Measurements from ENCODE around the gene ZNF133. TPM values are rescaled to one million over a fixed set of nuclear protein-coding genes. Genes with fewer than 3 reads are reported as not detected.
"Not testable (repeated sequence)": the region's sequence is repeated elsewhere in the genome, so short reads cannot be mapped to it uniquely, and the experiment has no call there.

Gene ZNF133
- total and polyA plus RNA-seq, 2 donors = 10.9 to 15.9 TPM

DNA sequence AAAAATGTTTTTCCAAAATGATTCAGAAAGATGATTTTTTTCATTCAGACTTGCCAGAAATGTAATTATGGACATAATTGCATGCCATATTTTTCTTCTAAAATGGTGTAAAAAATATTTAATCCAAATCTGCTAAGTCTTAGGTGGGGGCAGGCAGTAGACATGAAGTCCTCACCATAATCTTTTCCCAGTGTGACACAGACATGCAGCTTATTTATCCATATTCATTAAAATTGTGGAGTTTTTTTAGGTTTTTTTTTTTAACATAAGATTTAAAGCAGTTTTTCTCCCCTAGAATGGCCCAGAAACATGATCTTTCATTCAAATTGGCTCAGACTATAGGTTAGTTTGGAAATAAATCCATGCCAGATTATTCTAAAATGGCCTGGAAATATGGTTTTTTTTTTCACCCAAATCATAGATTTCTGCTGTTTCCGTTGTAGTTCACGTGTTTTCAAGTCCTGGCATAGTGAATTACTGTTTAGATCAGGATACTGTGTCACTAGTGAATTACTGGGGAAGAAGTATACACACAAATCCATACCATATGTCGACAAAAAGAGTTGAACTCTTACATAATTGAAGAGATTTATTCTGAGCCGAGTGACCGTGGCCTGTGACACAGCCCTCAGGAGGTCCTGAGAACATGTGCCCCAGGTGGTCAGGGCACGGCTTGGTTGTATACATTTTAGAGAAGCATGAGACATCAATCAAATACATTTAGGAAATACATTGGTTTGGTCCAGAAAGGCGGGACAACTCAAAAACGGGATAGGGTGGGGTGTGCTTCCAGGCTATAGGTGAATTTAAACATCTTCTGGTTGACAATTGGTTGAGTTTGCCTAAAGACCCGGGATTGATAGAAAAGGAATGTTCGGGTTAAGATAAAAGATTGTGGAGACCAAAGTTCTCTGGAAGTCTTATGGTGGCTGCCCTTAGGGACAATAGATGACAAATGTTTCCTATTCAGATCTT lies 33.9 kb downstream of the ZNF133 start:
- no peak for DNase-seq (ENCODE audit: low read depth in 6 of 9, low spot score in 9 of 9)
- Histone ChIP-seq H3K27me3 (ENCODE audit: control insufficient read depth in 2 of 2, insufficient read depth in 1 of 2, low read length in 1 of 2) (no peaks in the 10 kb centered on the region), H3K4me3 (ENCODE audit: low read length in 2 of 2) (no peak overlapping the region), H3K36me3 (ENCODE audit: control insufficient read depth in 2 of 2, insufficient read depth in 2 of 2, low read length in 1 of 2) (no peaks in the 10 kb centered on the region), H3K4me1 (ENCODE audit: control insufficient read depth in 2 of 2, insufficient read depth in 2 of 2, low read length in 2 of 2) (no peaks in the 10 kb centered on the region), H3K27ac (ENCODE audit: low read depth in 1 of 2, low read length in 1 of 2) (no peak overlapping the region), H3K9me3 (ENCODE audit: control insufficient read depth in 2 of 2, insufficient read depth in 1 of 2, low read length in 1 of 2) (no peaks in the 10 kb centered on the region)
- 97% methylated on average over 10 of the region's 10 CpGs for WGBS

DNA sequence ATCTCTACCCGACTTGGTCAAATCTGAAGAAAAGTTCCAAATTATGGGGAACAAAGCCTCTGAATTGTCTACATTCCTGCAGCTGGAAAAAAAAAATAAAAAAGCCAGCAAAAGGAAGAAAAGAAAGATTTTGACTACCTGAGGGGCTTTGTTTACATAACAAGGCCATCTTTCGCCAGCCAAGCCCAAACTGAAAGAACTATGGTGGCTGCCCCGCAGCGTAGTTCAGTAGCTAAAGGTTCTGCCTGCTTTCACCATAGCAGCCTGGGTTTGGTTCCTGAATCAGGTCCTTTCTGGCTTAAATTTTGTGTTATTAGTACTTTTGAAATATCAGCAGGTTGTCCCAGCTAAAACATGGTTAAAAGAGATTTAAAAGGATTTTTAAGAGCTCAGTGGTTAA lies 35.4 kb downstream of the ZNF133 start:
- Histone ChIP-seq H3K9me3 (ENCODE audit: control insufficient read depth in 2 of 2, insufficient read depth in 1 of 2, low read length in 1 of 2) (no peaks in the 10 kb centered on the region), H3K27me3 (ENCODE audit: control insufficient read depth in 2 of 2, insufficient read depth in 1 of 2, low read length in 1 of 2) (no peaks in the 10 kb centered on the region), H3K27ac (ENCODE audit: low read depth in 1 of 2, low read length in 1 of 2) (no peak overlapping the region), H3K4me3 (ENCODE audit: low read length in 2 of 2) (no peak overlapping the region), H3K4me1 (ENCODE audit: control insufficient read depth in 2 of 2, insufficient read depth in 2 of 2, low read length in 2 of 2) (no peaks in the 10 kb centered on the region), H3K36me3 (ENCODE audit: control insufficient read depth in 2 of 2, insufficient read depth in 2 of 2, low read length in 1 of 2) (no peaks in the 10 kb centered on the region)
- 96% methylated on average over 4 of the region's 4 CpGs for WGBS
- DNase-seq (ENCODE audit: low read depth in 6 of 9, low spot score in 9 of 9) = no peak

DNA sequence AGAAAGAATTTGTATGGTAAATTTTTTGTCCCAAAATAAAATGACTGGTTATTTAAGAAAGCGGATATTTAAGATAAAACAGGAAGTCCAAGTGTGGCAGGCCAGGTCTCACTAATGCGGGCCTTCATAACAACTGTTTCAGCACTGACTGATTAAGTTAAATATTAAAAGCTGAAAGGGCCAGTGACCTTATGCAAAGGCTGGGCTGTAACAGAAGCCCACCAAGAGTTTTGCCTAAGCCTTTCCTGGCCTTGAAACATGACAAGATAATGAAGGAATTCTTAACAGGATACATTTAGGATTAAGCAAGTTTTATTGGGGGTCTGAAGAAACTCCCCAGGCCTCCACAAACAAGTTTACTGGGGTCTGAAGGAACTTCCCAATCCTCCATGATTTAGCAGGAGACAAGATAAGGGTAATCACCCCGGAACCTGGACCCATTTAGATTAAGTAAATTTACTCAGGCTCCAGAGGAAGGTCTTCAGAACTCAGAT lies 36.3 kb downstream of the ZNF133 start:
- 64% methylated on average over 3 of the region's 3 CpGs for WGBS
- H3K27ac ChIP-seq (ENCODE audit: low read depth in 1 of 2, low read length in 1 of 2) = no peak overlapping the region
- no peaks in the 10 kb centered on the region for H3K9me3 ChIP-seq (ENCODE audit: control insufficient read depth in 2 of 2, insufficient read depth in 1 of 2, low read length in 1 of 2)
- H3K27me3 ChIP-seq (ENCODE audit: control insufficient read depth in 2 of 2, insufficient read depth in 1 of 2, low read length in 1 of 2) = no peaks in the 10 kb centered on the region
- H3K36me3 ChIP-seq (ENCODE audit: control insufficient read depth in 2 of 2, insufficient read depth in 2 of 2, low read length in 1 of 2) = no peaks in the 10 kb centered on the region
- no peak for DNase-seq (ENCODE audit: low read depth in 6 of 9, low spot score in 9 of 9)
- no peaks in the 10 kb centered on the region for H3K4me1 ChIP-seq (ENCODE audit: control insufficient read depth in 2 of 2, insufficient read depth in 2 of 2, low read length in 2 of 2)
- H3K4me3 ChIP-seq (ENCODE audit: low read length in 2 of 2) = no peak overlapping the region

DNA sequence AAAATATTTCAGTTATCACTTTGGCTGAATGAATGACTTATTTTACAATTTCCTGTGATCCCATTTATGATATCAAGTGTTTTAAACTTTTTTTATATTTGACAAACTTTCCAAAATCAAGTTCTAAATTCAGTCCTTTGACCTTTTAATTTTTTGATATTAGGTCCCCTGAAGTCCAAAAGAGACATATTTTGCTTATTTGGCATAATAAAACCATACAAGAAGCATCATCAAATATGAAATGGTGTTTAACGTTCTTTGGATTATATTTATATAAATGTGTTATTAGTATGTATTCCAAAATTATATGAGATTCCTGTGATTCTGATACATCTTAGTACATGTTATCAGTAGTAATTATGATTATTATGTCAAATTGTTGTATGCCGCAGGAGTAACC lies 38.7 kb downstream of the ZNF133 start:
- Histone ChIP-seq H3K27me3 (ENCODE audit: control insufficient read depth in 2 of 2, insufficient read depth in 1 of 2, low read length in 1 of 2) (no peaks in the 10 kb centered on the region), H3K27ac (ENCODE audit: low read depth in 1 of 2, low read length in 1 of 2) (no peak overlapping the region), H3K4me3 (ENCODE audit: low read length in 2 of 2) (no peak overlapping the region), H3K9me3 (ENCODE audit: control insufficient read depth in 2 of 2, insufficient read depth in 1 of 2, low read length in 1 of 2) (no peaks in the 10 kb centered on the region), H3K36me3 (ENCODE audit: control insufficient read depth in 2 of 2, insufficient read depth in 2 of 2, low read length in 1 of 2) (no peaks in the 10 kb centered on the region), H3K4me1 (ENCODE audit: control insufficient read depth in 2 of 2, insufficient read depth in 2 of 2, low read length in 2 of 2) (no peaks in the 10 kb centered on the region)
- 98% methylated on average over 2 of the region's 2 CpGs for WGBS
- DNase-seq (ENCODE audit: low read depth in 6 of 9, low spot score in 9 of 9) = no peak

DNA sequence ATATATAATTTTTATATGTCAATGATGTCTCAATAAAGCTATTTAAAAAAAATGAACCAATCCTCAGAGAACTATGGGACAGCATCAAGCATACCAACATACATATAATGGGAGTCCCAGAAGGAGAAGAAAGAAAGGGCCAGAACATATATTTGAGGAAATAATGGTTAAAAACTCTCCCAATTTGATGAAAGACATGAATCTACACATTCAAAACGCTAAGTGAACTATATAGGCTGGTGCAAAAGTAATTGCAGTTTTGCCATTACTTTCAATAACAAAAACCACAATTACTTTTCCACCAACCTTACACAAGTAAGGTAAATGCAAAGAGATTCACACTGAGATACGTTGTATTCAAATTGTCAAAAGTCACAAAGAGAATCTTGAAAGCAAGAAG lies 43.4 kb downstream of the ZNF133 start:
- Histone ChIP-seq H3K36me3 (ENCODE audit: control insufficient read depth in 2 of 2, insufficient read depth in 2 of 2, low read length in 1 of 2) (no peaks in the 10 kb centered on the region), H3K9me3 (ENCODE audit: control insufficient read depth in 2 of 2, insufficient read depth in 1 of 2, low read length in 1 of 2) (no peaks in the 10 kb centered on the region), H3K4me1 (ENCODE audit: control insufficient read depth in 2 of 2, insufficient read depth in 2 of 2, low read length in 2 of 2) (no peaks in the 10 kb centered on the region), H3K27ac (ENCODE audit: low read depth in 1 of 2, low read length in 1 of 2) (no peak overlapping the region), H3K27me3 (ENCODE audit: control insufficient read depth in 2 of 2, insufficient read depth in 1 of 2, low read length in 1 of 2) (no peaks in the 10 kb centered on the region), H3K4me3 (ENCODE audit: low read length in 2 of 2) (no peak overlapping the region)
- WGBS = 94% methylated on average over 2 of the region's 2 CpGs
- DNase-seq (ENCODE audit: low read depth in 6 of 9, low spot score in 9 of 9) = no peak

DNA sequence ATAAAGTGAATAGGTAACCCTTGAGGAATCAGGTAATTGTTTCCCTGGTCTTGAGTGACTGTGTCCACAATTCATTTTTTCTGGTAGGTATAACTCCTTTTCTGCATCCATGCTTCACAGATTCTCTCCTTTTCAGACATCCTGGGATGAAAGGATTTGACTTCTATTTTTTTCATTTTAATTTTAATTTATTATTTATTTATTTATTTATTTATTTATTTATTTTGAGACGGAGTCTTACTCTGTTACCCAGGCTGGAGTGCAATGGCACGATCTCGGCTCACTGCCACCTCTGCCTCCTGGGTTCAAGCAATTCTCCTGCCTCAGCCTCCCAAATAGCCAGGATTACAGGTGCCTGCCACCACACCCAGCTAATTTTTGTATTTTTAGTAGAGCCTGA lies 61.4 kb downstream of the ZNF133 start:
- H3K9me3 ChIP-seq (ENCODE audit: control insufficient read depth in 2 of 2, insufficient read depth in 1 of 2, low read length in 1 of 2); H3K27me3 ChIP-seq (ENCODE audit: control insufficient read depth in 2 of 2, insufficient read depth in 1 of 2, low read length in 1 of 2); H3K27ac ChIP-seq (ENCODE audit: low read depth in 1 of 2, low read length in 1 of 2); H3K4me1 ChIP-seq (ENCODE audit: control insufficient read depth in 2 of 2, insufficient read depth in 2 of 2, low read length in 2 of 2); DNase-seq (ENCODE audit: low read depth in 6 of 9, low spot score in 9 of 9); H3K36me3 ChIP-seq (ENCODE audit: control insufficient read depth in 2 of 2, insufficient read depth in 2 of 2, low read length in 1 of 2); H3K4me3 ChIP-seq (ENCODE audit: low read length in 2 of 2): not testable (repeated sequence)
- 64% methylated on average over 3 of the region's 3 CpGs for WGBS

DNA sequence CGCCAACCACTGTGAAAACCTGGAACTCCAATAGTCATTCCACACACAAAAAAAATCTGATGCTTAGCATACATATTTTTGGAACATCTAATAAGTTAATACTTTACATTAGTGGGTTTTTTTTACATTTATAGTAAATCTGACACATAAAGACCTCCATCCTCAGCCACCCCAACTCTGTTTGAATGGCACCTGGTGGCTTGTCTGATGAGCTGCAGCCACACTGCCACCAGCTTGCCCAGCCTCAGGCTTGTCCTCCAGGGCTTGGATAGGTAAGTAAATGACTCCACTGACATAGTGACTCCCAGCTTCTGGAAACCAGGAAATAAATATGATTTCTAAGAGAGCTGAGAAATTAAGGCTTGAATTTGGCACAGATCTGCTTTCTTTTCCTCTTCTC lies 71.5 kb downstream of the ZNF133 start:
- H3K27ac ChIP-seq (ENCODE audit: low read depth in 1 of 2, low read length in 1 of 2) = no peak overlapping the region
- H3K27me3 ChIP-seq (ENCODE audit: control insufficient read depth in 2 of 2, insufficient read depth in 1 of 2, low read length in 1 of 2) = no peaks in the 10 kb centered on the region
- H3K4me1 ChIP-seq (ENCODE audit: control insufficient read depth in 2 of 2, insufficient read depth in 2 of 2, low read length in 2 of 2) = no peaks in the 10 kb centered on the region
- no peaks in the 10 kb centered on the region for H3K9me3 ChIP-seq (ENCODE audit: control insufficient read depth in 2 of 2, insufficient read depth in 1 of 2, low read length in 1 of 2)
- no peaks in the 10 kb centered on the region for H3K36me3 ChIP-seq (ENCODE audit: control insufficient read depth in 2 of 2, insufficient read depth in 2 of 2, low read length in 1 of 2)
- H3K4me3 ChIP-seq (ENCODE audit: low read length in 2 of 2) = no peak overlapping the region
- no peak for DNase-seq (ENCODE audit: low read depth in 6 of 9, low spot score in 9 of 9)
- WGBS = 96% methylated on average over 1 of the region's 1 CpG

DNA sequence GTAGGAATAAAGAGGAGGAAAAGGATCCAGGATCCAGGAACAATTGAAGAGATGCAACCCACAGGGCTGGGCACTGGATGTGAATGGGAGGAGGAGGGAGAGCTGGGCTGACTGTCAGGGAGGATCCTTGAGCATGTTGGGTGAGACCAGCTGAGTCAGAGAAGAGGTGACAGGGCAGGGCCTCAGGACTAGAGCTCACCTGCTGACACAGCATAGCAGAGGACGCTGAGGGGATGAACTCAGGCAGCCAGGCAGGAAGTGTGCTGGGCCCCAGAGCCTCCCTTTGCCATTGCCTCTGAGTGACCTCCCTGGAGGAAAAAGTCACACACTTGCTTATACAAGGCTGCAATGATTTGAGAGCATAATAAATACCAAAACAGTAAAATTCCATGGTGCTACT lies 72.3 kb downstream of the ZNF133 start:
- no peaks in the 10 kb centered on the region for H3K9me3 ChIP-seq (ENCODE audit: control insufficient read depth in 2 of 2, insufficient read depth in 1 of 2, low read length in 1 of 2)
- H3K27ac ChIP-seq (ENCODE audit: low read depth in 1 of 2, low read length in 1 of 2) = no peak overlapping the region
- no peak for DNase-seq (ENCODE audit: low read depth in 6 of 9, low spot score in 9 of 9)
- no peak overlapping the region for H3K4me3 ChIP-seq (ENCODE audit: low read length in 2 of 2)
- H3K36me3 ChIP-seq (ENCODE audit: control insufficient read depth in 2 of 2, insufficient read depth in 2 of 2, low read length in 1 of 2) = no peaks in the 10 kb centered on the region
- H3K27me3 ChIP-seq (ENCODE audit: control insufficient read depth in 2 of 2, insufficient read depth in 1 of 2, low read length in 1 of 2) = no peaks in the 10 kb centered on the region
- WGBS = 48% methylated on average over 1 of the region's 1 CpG
- H3K4me1 ChIP-seq (ENCODE audit: control insufficient read depth in 2 of 2, insufficient read depth in 2 of 2, low read length in 2 of 2) = no peaks in the 10 kb centered on the region

DNA sequence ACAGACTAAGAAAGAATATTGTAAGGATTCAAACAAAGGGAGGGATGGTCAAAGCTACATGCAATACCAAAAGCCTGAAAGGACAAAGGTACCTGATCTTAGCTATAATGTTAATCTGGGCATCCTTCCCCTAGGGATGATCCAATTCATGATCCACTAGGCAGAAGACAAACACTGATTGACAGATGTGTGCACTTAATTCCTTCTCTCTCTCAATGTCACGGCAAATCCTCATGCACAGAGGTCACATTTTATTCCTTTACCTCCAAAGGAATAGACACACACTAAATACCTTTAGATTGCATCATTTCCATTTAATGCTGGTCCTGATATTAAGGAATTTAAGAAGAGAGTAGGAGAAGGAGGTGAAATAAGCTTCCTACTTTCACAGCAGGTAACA lies 73.4 kb downstream of the ZNF133 start:
- H3K27me3 ChIP-seq (ENCODE audit: control insufficient read depth in 2 of 2, insufficient read depth in 1 of 2, low read length in 1 of 2) = no peaks in the 10 kb centered on the region
- H3K4me3 ChIP-seq (ENCODE audit: low read length in 2 of 2) = no peak overlapping the region
- H3K9me3 ChIP-seq (ENCODE audit: control insufficient read depth in 2 of 2, insufficient read depth in 1 of 2, low read length in 1 of 2) = no peaks in the 10 kb centered on the region
- 96% methylated on average over 1 of the region's 1 CpG for WGBS
- H3K4me1 ChIP-seq (ENCODE audit: control insufficient read depth in 2 of 2, insufficient read depth in 2 of 2, low read length in 2 of 2) = no peaks in the 10 kb centered on the region
- H3K27ac ChIP-seq (ENCODE audit: low read depth in 1 of 2, low read length in 1 of 2) = no peak overlapping the region
- no peaks in the 10 kb centered on the region for H3K36me3 ChIP-seq (ENCODE audit: control insufficient read depth in 2 of 2, insufficient read depth in 2 of 2, low read length in 1 of 2)
- DNase-seq (ENCODE audit: low read depth in 6 of 9, low spot score in 9 of 9) = no peak
